Retinal pigment epithelial cell (primary cell): ENCODE results near the gene SHISAL2A.
"Not testable (repeated sequence)": the region's sequence is repeated elsewhere in the genome, so short reads cannot be mapped to it uniquely, and the experiment has no call there.

Experiments
- DNase-seq: peaks from one replicate; pipeline ENCODE4 v3.0.0-alpha.2; 2010; ENCODE audit warnings: low read depth
- H3K4me3 ChIP-seq: 2 replicates; pipeline ENCODE4 v1.5.1; 2011; ENCODE audit warnings: mild to moderate bottlenecking, low read length, control low read depth, moderate library complexity
- CTCF ChIP-seq: conservative IDR thresholded peaks from 2 replicates; pipeline ENCODE4 v1.5.1; 2011; ENCODE audit warnings: low read depth, low read length, control low read depth, inconsistent platforms

The SHISAL2A gene

DNA sequence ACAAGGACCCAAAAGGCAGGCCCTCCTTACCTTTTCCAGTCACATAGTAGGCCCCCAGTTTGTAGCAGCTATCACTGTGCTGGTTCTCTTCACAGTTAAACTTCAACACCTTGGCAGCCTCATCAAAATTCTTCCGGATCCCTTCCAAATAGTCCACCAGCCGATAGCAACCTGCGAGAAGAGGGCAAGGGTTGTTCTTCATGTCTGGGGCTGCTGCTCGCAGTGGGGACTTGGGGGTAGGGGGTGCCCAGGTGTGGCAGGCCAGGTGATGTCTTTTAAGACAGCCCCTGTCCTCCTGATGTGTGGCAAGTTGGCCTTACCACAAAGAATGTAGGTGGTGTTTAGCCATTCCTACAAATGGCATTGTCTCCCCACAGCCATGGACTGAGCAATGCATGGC, 59.7 kb downstream of the SHISAL2A start:
- no peak overlapping the region for H3K4me3 ChIP-seq
- TF ChIP-seq CTCF = no peak
- DNase-seq = no peak

- not testable (repeated sequence) for H3K4me3 ChIP-seq, DNase-seq
Observed at GRCh38 chr1:52693351-52693750, 60.4 kb downstream of the SHISAL2A start.

DNA sequence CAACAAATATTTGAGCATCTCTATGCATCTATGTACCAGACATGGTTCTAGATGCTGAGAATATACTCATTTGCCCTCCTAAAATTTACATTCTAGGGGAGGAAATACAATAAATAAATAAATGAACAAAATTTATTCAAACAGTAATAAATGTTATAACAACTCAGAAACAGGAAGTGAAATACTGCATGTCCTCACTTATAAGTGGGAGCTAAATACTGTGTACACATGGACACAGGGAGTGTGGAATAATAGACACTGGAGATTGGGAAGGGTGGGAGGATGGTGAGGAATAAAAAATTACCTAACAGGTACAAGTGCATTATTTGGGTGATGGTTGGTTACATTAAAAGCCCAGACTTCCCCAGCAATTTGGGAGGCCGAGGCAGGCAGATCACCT, 60.9 kb downstream of the SHISAL2A start:
- DNase-seq = no peak
- no peak for TF ChIP-seq CTCF
- no peak overlapping the region for H3K4me3 ChIP-seq

- H3K4me3 ChIP-seq = no peak overlapping the region
- DNase-seq = no peak
- TF ChIP-seq CTCF = no peak
Observed at GRCh38 chr1:52695627-52696026, 62.7 kb downstream of the SHISAL2A start.

DNA sequence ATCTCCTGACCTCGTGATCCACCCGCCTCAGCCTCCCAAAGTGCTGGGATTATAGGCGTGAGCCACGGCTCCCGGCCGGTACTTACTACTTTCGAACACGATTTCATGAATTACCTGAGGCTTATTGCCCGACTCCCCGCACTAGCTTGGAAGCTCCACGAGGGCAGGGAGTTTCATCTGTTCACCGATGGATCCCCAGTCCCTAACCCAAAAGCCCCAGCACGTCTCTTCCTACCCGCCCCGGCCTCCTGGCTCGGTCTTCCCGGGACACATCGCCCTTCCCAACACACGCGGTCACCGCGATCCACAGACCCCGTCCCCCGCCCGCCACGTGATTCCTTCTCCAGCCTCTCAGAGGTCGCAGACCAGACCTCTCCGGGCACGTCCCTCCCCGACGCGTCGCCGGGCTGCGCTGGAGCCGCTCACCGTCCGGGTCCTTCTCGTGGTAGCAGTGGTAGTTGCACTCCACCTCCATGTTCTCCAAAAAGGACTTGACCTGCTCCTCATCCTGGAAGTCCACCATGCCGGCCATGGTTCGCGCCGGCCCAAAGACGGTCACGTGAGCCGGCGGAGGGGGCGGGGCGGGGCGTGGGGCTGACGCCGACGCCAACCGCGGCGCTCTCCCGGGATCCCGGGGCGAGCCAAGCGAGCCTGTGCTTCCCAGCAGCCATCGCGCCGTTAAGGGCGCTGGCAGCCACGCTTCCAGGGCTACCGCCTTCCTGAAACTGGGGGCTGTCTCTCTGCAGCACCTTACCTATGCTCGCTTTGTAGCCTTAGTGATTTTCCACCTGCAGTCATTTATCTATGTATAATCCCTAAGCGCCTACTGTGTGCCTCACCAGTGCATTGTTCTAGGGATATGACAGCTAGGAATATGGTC, 65.1 kb downstream of the SHISAL2A start, which contains the start of gene COA7:
Gene COA7 (minus strand): TSS at position 553 of the 880 bp plus-strand sequence. CDS start 21 bp downstream, at position 532.
- DNase-seq = no peak
- TF ChIP-seq CTCF = no peak
- peak within 1 kb of the TSS; percentile 73 for H3K4me3 ChIP-seq

GRCh38 chr1:52702886-52703787, 70.2 kb downstream of the SHISAL2A start:
- peak; percentile 72 for DNase-seq
- peak overlapping the region; percentile 71 for H3K4me3 ChIP-seq
- no peak for TF ChIP-seq CTCF

GRCh38 chr1:52706136-52706670, 73.2 kb downstream of the SHISAL2A start:
- no peak for TF ChIP-seq CTCF
- H3K4me3 ChIP-seq = no peak overlapping the region
- DNase-seq = no peak
